Measurements from ENCODE around the gene RASAL2.

Gene RASAL2

DNA sequence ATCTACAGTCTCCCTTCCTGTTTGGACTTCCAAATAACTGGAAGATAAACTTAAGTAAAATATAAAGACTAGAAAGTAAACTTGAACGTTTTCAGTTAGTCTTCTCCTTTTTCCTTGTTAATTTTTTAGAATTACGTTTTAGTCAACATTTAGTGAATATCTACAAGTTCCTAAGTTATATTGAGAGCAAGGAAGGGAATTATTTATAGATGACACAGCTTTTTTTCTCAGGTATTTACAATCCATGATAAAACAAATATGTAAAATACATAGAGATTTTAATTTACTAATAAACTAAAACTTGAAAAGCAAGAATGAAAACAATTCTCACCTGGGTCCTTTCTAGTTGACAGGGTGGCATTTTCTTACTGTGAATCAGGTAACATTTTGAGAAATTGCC is 313.3 kb downstream of the RASAL2 start:
- no peak for DNase-seq

DNA sequence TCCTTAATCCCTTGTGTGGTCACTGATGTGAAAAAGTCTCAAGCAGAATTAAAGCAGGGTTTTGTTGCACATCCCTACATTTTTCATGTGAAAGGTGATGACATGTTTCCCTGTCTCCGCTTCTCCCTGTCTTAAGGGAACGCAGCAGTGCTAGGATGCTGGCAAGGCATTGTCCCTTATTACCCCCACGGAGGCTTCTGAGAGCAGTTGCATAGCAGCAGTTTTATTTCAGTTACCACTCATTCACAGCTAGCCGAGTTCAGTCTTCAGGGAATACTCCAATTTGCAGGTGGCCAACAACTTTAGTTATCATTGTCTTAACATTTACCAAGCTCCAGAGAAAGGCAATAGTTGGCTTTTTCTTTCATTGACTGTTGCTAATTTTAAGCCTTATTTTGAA is 313.8 kb downstream of the RASAL2 start:
- peak; percentile 37 for DNase-seq

DNA sequence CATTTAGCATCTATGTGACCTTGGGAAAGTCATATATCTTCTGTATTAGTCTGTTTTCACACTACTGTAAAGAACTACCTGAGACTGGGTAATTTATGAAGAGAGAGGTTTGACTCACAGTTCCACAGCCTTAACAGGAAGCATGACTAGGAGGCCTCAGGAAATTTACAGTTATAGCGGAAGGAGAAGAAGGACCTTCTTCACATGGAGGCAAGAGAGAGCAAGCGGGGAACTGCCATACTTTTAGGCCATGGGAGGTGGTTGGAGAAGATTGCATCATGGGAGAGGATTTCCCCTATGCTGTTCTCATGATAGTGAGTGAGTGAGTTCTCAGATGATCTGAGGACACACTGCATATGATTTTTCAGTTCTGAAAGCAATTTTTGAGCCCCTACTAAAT is 315.0 kb downstream of the RASAL2 start:
- DNase-seq: no peak

DNA sequence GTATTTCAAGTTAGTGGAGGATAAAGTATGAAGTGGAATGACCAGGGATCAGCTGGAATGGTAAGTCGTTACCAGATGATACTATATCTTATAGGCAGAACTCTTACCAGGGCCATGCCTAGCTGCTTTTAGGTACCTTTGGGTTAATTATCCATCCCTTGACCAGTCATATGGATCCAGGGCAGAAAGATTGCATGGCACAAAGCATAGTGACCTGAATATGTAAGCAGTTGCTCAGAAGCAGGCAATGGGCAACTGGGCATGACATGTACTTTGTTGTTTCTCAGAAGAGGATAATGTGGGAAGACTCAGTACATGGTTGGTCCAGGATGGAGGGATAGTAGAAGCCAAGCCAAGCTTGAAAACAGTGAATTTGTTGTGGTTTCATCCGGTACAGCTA is 315.6 kb downstream of the RASAL2 start:
- DNase-seq: no peak

DNA sequence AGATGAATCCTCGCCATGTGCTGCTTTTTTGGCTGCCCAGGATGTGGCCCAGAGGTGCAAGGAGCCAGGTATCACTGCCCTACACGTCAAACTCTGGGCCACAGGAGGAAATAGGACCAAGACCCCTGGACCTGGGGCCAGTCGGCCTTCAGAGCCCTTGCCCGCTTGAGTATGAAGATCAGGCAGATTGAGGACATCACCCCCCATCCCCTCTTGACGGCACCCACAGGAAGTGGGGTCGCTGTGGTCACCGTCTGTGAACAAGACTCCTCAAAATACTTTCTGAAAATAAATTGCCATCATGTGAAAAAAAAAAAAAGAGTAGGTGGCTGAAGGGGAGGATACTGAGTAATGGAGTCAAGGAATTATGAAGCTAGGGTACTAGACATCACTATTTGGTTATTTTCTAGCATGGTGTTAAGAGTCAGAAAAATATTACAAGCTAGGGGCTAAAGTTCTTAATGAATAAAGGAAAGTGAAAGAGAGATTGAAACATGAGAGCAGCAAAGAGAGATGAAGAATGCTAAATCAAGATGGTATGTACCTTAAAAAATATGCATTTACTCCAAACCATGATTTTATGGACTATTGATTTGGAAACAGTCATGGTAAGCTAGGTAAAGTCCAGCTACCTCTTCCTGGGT is 318.0 kb downstream of the RASAL2 start:
- no peak for DNase-seq

DNA sequence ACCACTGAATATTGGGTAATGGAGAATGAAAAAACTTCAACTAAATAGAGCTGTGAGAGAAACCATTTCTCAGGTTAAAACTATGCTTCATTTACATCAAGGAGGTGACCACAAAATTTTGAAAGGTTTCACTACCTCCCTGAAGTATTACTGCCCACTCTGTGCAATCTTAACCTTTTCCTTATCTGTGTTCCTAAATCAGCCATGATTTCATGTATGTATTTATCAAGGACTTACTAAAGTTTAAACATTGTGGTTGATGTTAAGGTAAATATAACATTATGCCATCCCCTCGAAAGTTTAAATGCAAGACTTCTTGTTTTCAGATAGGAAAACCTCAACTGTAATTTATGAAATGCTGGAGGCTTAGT is 318.5 kb downstream of the RASAL2 start:
- DNase-seq: no peak

DNA sequence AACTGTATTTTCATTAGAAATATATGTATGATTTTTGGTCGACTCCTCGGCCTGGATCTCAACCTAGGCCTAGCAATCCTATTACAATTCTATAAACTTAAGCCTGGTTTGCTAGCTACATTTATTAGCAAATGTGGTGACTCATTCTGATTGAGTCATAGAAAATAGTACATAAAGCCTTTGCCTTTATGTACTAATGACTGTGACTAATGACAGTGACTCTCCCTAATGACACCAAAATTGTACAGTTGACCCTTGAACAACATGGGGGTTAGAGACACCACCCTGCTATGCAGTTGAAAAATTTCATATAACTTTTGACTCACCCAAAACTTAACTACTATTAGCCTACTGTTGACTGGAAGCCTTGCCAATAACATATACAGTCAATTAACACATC is 324.0 kb downstream of the RASAL2 start:
- no peak for DNase-seq

DNA sequence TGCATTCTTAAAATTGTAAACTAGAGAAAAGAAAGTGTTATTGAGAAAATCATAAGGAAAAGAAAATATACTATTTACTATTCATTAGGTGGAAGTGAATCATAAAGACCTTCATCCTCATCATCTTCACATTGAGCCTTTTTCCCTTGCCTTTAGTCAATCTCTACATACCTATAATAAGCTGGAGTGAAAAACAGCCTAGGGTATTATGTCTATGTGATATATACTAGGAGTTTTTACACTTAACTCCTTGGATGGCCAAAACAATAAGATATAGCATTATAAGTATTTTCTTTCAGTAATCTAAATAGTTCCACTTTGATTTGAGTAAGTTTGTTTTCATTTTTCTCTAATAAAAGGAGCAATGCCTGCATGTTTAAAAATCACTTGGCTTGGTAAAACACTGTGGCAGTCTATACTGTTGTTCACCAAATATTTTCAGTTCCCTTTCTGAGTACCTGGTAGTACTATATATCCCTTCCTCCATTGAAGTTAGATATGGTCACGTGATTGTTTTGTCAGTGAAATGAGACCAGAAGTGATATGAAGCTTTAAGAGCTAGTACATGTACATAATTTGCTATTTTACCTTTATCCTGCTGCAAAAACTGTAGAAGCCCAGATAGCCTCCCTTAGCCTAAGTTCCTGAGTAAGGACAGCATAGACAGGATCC is 324.5 kb downstream of the RASAL2 start:
- no peak for DNase-seq

DNA sequence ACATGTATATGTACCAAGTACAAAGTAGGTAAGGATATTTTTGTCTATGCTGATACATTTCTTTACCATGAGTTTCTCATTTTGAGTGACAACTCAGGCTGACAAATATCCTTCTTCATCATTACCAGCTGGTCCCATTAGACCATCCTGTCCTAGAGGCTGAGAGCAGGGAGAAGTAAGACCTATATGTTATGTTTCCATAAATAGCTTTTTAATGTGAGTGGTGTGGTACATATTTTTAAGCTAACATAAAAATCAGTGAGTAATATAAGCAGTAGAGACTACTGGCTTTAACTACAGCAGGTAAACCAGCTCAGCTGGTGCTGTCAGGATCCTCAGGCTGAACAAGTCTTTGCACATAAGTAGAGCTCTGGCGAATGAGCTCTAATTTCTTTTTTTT is 340.5 kb downstream of the RASAL2 start:
- DNase-seq: no peak

DNA sequence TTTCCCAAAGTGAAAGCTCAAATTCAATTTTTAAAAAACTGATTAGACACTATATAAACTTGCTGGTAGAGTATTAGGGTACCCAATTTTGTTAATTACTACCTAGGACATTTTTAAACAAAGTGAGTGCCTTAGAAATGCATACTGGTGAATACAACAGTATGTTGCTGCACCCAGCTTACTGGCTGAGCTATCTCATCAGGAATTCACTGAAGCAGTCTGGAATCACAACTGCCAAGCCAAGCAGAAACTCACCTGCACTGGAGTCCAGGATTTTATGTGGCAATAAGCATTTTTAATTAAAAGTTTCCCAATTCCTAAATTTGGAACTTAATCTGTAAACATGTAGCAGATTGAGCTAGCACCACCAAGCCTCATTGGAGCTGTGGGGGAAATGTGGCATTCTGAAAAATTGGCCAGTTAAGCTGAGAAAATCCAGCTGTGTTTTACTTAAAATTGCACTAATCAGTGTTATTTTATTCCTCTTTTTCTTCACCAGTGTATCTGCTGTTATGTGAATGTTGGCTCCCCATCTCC is 341.1 kb downstream of the RASAL2 start:
- no peak for DNase-seq

DNA sequence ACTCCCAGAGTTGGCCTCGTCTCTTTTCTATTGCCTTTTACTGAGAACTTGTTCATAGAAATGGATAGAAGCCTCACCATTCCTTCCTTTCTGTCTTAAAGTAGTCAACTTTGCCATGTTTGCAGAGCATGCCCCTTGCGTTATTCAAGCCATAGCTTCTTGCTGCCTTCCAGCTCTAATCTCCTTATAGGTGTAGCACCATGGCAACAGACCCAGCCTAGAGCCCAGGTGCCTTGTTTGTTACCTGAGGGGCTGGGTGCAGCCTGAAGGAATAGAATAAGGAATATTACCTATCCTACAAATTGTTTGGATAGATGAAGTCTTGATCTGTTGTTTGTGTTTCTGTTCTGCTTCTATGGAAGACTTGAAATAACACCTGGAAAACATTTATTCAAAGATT is 343.0 kb downstream of the RASAL2 start:
- no peak for DNase-seq

DNA sequence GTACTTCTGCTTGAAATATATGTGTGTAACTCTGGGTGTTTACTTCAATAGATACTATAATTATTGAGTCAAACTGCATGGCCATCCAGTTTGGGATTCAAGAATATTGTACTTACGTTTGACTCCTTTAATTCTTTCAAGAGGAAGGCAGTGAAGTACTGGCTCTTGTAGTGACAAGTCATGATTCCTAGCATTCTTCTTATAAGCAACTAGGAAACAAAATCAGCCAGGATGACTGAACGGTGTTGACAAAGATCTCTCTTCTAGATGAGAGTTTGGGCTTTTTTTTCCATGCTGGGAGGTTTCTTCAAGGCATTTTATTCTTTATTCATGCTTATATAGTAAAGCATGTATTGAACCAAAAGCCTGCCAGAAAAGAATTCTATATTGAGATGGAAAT is 344.5 kb downstream of the RASAL2 start:
- DNase-seq: no peak

DNA sequence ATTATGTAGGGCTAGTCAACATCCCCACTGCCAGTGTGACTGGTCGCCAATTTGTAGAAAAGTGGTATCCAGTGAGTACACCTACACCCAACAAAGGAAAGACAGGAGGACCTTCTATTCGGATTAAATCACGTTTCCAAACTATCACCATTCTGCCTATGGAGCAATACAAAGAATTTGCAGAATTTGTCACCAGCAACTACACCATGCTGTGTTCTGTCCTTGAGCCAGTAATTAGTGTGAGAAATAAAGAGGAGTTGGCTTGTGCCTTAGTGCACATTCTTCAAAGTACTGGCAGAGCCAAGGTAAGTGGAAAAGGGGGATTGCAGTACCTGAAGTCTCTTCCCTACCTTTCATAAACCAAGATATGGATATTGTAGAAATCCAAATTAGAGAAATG is 349.0 kb downstream of the RASAL2 start:
- DNase-seq: no peak

DNA sequence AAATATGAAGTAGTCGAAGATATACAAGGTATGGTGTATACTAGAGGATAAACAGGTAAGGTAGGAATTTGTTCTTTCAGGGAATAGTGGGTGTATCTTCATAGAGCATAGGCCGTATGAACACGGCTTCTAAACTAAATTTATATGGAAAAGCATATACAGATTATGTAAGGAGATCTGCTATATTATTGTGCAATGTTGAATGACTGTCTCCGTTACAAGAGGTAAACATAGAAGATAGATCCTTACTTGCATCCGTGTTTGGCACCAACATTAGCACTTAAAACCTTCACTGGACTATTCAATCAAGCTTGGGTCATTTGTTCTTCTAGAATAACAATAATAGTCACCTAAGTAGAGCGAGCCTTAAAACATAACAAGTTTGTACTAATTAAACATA is 357.0 kb downstream of the RASAL2 start:
- DNase-seq: no peak

DNA sequence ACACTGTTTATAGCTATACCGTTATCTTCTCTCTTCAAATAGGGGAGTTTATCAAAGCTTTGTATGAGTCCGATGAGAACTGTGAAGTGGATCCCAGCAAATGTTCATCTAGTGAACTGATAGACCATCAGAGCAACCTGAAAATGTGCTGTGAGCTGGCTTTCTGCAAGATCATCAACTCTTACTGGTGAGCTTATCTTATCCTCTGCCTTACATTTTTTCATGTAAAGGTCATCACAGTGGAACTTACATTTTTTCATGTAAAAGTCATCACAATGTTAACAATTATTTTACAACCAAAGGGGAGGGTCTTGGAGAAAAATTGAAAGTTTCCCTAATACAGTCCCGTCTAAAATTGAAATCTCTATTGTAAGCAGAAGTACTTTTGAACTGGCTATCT is 357.6 kb downstream of the RASAL2 start:
- no peak for DNase-seq

DNA sequence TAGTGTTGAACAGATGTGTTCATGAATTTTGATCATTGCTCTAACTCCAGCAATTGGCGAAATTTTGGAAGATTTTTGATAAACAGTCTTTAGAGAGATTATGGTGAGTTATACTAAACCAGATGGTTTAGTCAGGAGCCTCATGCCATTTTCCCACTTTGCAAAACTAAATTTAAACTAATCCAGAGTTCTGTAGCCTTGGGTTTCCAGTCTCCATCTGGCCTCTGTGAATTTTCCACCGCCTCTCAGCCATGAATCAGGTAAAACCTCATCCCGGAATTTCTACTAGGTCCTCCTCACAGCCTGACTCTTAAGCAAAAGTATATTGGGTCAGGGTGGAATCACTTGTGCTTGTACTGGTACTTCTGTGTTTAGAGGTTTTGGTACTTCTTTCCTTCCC is 358.1 kb downstream of the RASAL2 start:
- no peak for DNase-seq

DNA sequence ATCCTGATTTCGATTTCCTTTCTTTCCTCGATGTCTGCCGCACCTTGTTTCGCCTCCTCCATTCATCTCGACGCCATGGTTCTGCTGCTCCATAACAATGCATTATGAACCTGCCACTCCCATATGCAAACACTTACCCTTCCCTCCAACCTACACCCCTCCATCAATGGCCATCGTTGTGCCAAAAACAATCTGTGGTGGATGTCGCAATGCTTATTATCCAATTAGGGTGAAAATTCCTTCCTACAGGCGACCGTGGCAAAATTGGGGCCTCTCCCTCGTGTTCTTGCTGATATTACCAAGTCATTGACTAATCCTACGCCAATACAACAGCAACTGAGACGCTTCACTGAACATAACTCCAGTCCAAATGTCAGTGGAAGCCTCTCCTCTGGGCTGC is 362.6 kb downstream of the RASAL2 start:
- DNase-seq: no peak

DNA sequence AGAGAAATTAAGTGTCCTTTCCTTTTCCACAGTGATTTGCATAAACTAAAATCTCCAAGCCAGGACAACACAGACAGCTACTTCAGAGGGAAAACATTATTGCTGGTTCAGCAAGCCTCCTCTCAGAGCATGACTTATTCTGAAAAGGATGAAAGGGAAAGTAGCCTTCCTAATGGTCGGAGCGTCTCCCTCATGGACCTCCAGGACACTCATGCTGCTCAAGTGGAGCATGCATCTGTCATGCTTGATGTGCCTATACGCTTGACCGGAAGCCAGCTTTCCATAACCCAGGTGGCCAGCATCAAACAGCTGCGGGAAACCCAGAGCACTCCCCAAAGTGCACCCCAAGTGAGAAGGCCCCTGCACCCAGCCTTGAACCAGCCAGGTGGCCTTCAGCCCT is 363.7 kb downstream of the RASAL2 start:
- no peak for DNase-seq

DNA sequence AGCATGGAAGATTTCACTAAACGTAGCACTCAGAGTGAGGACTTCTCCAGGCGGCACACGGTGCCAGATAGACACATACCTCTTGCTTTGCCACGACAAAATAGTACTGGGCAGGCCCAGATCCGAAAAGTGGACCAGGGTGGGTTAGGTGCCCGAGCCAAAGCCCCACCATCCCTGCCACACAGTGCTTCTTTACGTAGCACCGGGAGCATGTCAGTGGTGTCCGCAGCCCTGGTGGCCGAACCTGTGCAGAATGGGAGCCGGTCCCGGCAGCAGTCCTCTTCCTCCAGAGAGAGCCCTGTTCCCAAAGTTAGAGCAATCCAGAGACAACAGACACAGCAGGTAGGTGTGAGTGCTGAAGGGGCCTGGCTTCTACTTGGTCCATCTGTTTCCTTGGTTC is 364.3 kb downstream of the RASAL2 start:
- DNase-seq: no peak

DNA sequence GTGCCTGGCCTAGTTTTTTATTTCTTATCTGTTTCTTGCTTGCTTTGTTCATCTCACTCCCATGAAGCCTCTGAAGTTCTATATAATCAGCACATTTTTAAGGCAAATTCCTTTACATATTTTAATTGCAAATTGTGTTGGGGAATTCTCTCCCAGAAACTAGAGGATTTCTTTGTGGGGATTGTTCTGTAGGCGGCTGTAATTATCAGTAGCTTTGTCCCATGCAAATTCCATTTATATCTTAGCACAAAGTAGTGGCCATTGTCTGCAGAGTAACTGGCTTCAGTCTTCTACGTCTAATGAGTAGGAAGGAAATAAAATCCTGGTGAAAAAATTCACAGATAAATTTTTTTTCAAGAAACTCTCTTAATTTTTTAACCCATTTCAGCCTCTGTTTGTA is 367.2 kb downstream of the RASAL2 start:
- peak; percentile 58 for DNase-seq

DNA sequence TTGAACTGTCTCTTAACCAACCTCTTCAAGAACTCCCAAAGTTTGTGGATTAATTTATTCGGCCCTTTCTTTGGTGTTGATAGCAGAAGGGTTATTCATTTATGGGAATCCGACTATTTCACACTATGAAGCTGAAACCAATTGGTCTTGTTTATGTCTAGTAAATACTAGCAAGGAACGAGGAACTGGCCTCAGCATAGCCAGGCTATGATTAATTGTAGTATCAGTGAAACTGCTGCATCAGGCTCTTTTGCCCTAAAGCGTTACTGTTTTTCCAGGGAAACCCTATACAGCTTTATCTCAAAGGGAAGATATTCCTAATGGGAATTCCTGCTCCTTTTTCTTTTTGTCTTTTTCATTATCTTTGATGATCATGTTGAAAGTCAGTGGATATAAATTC is 367.8 kb downstream of the RASAL2 start:
- no peak for DNase-seq

DNA sequence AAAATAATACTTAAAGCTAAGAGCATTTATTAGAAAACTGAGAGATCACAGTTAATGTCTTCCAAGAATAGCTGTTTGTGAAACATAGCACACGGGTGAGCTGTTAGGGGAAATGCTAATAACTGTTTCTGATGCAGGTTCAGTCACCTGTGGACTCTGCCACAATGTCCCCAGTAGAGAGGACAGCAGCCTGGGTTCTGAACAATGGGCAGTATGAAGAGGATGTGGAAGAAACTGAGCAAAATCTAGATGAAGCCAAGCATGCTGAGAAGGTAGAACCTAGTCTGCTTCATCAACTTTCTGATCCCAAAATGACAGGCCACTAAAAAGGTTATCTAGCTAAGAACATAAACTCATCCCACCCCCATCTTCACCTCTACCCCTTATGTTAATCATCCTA is 370.2 kb downstream of the RASAL2 start:
- DNase-seq: no peak

DNA sequence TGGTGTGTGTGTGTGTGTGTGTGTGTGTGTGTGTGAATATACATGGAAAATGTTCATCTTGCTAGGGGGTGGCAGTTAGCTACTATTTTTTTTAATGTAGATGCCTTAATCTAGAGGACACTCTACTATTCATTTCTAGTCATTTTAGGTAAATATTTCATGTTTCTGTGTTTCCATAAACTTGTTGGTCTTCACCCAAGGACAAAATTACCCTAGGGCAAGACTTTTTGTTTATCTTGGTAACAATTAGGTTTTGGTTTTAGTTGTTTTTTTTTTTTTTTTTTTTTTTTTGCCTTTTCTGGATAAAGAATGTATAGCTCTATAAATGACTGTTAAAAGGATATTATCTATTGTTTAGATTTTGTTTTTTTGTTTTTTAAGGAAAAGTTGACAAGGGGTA is 370.7 kb downstream of the RASAL2 start:
- no peak for DNase-seq

DNA sequence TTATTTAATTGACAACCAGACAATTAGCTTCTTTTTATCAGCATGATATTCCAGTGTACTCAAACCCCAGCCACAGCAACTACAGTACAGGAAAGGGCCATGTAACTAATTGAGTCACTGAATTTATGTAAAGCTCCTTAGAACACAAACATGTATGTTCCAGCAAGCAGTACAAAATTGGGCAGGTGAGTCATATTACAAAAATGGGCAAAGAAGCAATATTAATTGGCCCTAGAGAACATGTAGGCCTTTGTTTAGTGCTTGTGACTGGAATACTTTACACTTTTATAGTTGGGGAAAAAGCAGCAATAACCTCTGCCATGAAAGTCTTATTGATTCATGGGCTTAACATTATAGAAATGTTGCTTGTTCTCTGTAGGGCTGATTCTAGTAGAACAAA is 371.1 kb downstream of the RASAL2 start:
- no peak for DNase-seq

DNA sequence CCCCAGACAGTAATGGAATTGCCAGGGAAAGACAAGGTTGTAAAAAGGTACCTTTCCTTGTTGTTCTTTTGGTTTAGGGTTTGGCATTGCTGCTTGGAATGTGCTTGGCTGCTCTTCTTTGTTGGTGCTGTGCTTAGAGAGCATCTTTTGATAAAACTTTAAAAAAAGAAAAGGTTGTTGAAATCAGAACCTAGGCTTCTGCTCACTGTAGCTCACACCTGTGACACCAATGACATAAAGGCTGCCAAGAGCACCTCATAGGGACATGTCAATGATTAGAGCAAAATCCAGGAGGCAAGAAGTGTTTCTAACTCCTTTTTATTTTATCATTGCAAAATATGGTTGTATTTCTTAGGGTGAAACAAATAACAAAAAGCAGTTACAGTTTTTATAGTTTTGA is 373.9 kb downstream of the RASAL2 start:
- no peak for DNase-seq

Measured in NCI-H526 treated with DMSO at 0.1 percent for 48 hours (cell line).